H9 (cell line): ENCODE results near the gene HKDC1. TPM values are rescaled to one million over a fixed set of nuclear protein-coding genes. Genes with fewer than 3 reads are reported as not detected.

Experiments used
- DNase-seq: peaks from one replicate; pipeline ENCODE4 v3.0.0-alpha.2; 2017
- H2AFZ ChIP-seq: one replicate; pipeline ENCODE4 v1.6.1; 2013; ENCODE audit warnings: mild to moderate bottlenecking, low read length, control low read depth, moderate library complexity
- H2AK5ac ChIP-seq: 2 replicates; pipeline ENCODE4 v1.6.1; 2013; ENCODE audit warnings: low read length, control low read depth, mixed read lengths; ENCODE audit not compliant: insufficient read length
- H2BK120ac ChIP-seq: one replicate; pipeline ENCODE4 v1.6.1; 2013; ENCODE audit warnings: low read depth, mild to moderate bottlenecking, low read length, control low read depth, inconsistent platforms; ENCODE audit not compliant: poor library complexity, severe bottlenecking
- H2BK12ac ChIP-seq: 2 replicates; pipeline ENCODE4 v1.6.1; 2013; ENCODE audit warnings: low read length, control low read depth, mixed read lengths, low read depth; ENCODE audit not compliant: insufficient read length
- H2BK15ac ChIP-seq: 2 replicates; pipeline ENCODE4 v1.6.1; 2013; ENCODE audit warnings: low read depth, low read length, control low read depth
- H2BK20ac ChIP-seq: one replicate; pipeline ENCODE4 v1.6.1; 2013; ENCODE audit warnings: low read depth, mild to moderate bottlenecking, low read length, control low read depth, inconsistent platforms; ENCODE audit not compliant: poor library complexity, severe bottlenecking
- H2BK5ac ChIP-seq: 2 replicates; pipeline ENCODE4 v1.6.1; 2013; ENCODE audit warnings: low read length, control low read depth, mixed read lengths; ENCODE audit not compliant: insufficient read length
- H3K14ac ChIP-seq: 2 replicates; pipeline ENCODE4 v1.6.1; 2013; ENCODE audit warnings: low read length, control low read depth; ENCODE audit not compliant: insufficient read depth
- H3K18ac ChIP-seq: 2 replicates; pipeline ENCODE4 v1.6.1; 2013; ENCODE audit warnings: low read depth, mild to moderate bottlenecking, mixed read lengths, low read length, control low read depth; ENCODE audit not compliant: insufficient read length
- H3K23ac ChIP-seq: 2 replicates; pipeline ENCODE4 v1.6.1; 2013; ENCODE audit warnings: low read length, control low read depth, mixed read lengths, low read depth; ENCODE audit not compliant: insufficient read length
- H3K23me2 ChIP-seq: 2 replicates; pipeline ENCODE4 v1.6.1; 2013; ENCODE audit warnings: low read depth, mild to moderate bottlenecking, mixed read lengths, low read length, control low read depth; ENCODE audit not compliant: insufficient read length, poor library complexity, severe bottlenecking
- H3K27ac ChIP-seq: 2 replicates; pipeline ENCODE4 v1.5.1; 2013; ENCODE audit warnings: low read length, control low read depth, mixed read lengths, low read depth; ENCODE audit not compliant: insufficient read length
- H3K27me3 ChIP-seq: 2 replicates; pipeline ENCODE4 v1.6.1; 2013; ENCODE audit warnings: low read length, control low read depth, inconsistent platforms; ENCODE audit not compliant: insufficient read depth
- H3K4ac ChIP-seq: 2 replicates; pipeline ENCODE4 v1.6.1; 2013; ENCODE audit warnings: low read depth, mild to moderate bottlenecking, control low read depth, inconsistent platforms, low read length, moderate library complexity
- H3K4me1 ChIP-seq: 2 replicates; pipeline ENCODE4 v1.6.1; 2013; ENCODE audit warnings: low read length, control low read depth, inconsistent platforms; ENCODE audit not compliant: insufficient read depth
- H3K4me2 ChIP-seq: 2 replicates; pipeline ENCODE4 v1.6.1; 2013; ENCODE audit warnings: low read length, control low read depth, mixed read lengths; ENCODE audit not compliant: insufficient read length, insufficient read depth
- H3K56ac ChIP-seq: 2 replicates; pipeline ENCODE4 v1.6.1; 2013; ENCODE audit warnings: low read depth, mild to moderate bottlenecking, mixed read lengths, low read length, control low read depth; ENCODE audit not compliant: insufficient read length
- H3K79me1 ChIP-seq: 2 replicates; pipeline ENCODE4 v1.6.1; 2013; ENCODE audit warnings: low read depth, mild to moderate bottlenecking, moderate library complexity, low read length, control low read depth, inconsistent platforms; ENCODE audit not compliant: insufficient read depth, poor library complexity, severe bottlenecking
- H3K79me2 ChIP-seq: 2 replicates; pipeline ENCODE4 v1.6.1; 2013; ENCODE audit warnings: low read length, control low read depth, inconsistent platforms; ENCODE audit not compliant: insufficient read depth
- H3K9ac ChIP-seq: 2 replicates; pipeline ENCODE4 v1.6.1; 2013; ENCODE audit warnings: low read length, control low read depth, mixed read lengths; ENCODE audit not compliant: insufficient read length; ENCODE audit errors: extremely low read depth
- H3K9me3 ChIP-seq: one replicate; pipeline ENCODE4 v1.6.1; 2013; ENCODE audit warnings: low read depth, low read length, inconsistent platforms; ENCODE audit not compliant: control insufficient read depth
- H3T11ph ChIP-seq: one replicate; pipeline ENCODE4 v1.6.1; 2013; ENCODE audit warnings: mild to moderate bottlenecking, low read length, control low read depth, inconsistent platforms
- H4K20me1 ChIP-seq: one replicate; pipeline ENCODE4 v1.6.1; 2013; ENCODE audit not compliant: control insufficient read depth, insufficient read length, insufficient read depth
- H4K5ac ChIP-seq: 2 replicates; pipeline ENCODE4 v1.6.1; 2013; ENCODE audit warnings: low read depth, mild to moderate bottlenecking, mixed read lengths, low read length, control low read depth; ENCODE audit not compliant: insufficient read length
- H4K8ac ChIP-seq: replicated peaks from 2 replicates; pipeline ENCODE4 v1.6.1; 2013; ENCODE audit warnings: low read length, control low read depth, mixed read lengths, low read depth; ENCODE audit not compliant: insufficient read length
- H4K91ac ChIP-seq: 2 replicates; pipeline ENCODE4 v1.6.1; 2013; ENCODE audit warnings: low read depth, mild to moderate bottlenecking, moderate library complexity, mixed read lengths, low read length, control low read depth; ENCODE audit not compliant: insufficient read length
- H3K27ac Mint-ChIP-seq, 3 experiments: 2 replicates in 2 of 3; 3 replicates in 1 of 3; pipeline ENCODE4 v1.8.0; 2020 to 2021; ENCODE audit warnings: mixed read lengths in 3 of 3, mild to moderate bottlenecking in 1 of 3, moderate library complexity in 1 of 3
- H3K27me3 Mint-ChIP-seq: 2 replicates; pipeline ENCODE4 v1.8.0; 2021; ENCODE audit warnings: low read depth, mild to moderate bottlenecking, moderate library complexity, mixed read lengths
- H3K36me3 Mint-ChIP-seq, 3 experiments: 2 replicates in 2 of 3; 3 replicates in 1 of 3; pipeline ENCODE4 v1.8.0; 2020 to 2021; ENCODE audit warnings: low read depth in 3 of 3, mixed read lengths in 3 of 3; ENCODE audit not compliant: insufficient read depth in 1 of 3
- H3K4me1 Mint-ChIP-seq, 2 experiments: 2 replicates each; pipeline ENCODE4 v1.8.0; 2020; ENCODE audit warnings: mixed read lengths in 2 of 2
- H3K4me3 Mint-ChIP-seq, 2 experiments: 2 replicates in 1 of 2; 3 replicates in 1 of 2; pipeline ENCODE4 v1.8.0; 2020 to 2021; ENCODE audit warnings: mild to moderate bottlenecking in 2 of 2, mixed read lengths in 2 of 2, moderate library complexity in 1 of 2
- H3K9me3 Mint-ChIP-seq, 2 experiments: 2 replicates in 1 of 2; 3 replicates in 1 of 2; pipeline ENCODE4 v1.8.0; 2020; ENCODE audit warnings: mild to moderate bottlenecking in 2 of 2, mixed read lengths in 2 of 2, moderate library complexity in 1 of 2
- WGBS: extraction: QIAGEN DNeasy Blood & Tissue Kit; methylation state at CpG from one replicate; pipeline ENCODE4 v1.1.7; 2013; ENCODE audit warnings: missing lambda C conversion rate, low lambda C conversion rate, mixed read lengths; ENCODE audit not compliant: insufficient read length; ENCODE audit errors: extremely low coverage; 5-methylcytosine and 5-hydroxymethylcytosine counted together
- total RNA-seq: library from RNA; stranded (reverse); gene quantifications from 2 replicates; pipeline ENCODE4 v1.2.1, GENCODE V29; 2021
- TF ChIP-seq, protein P1 (sequence below): fragments of 200-600 bp; sonication (generic); conservative IDR thresholded peaks from 3 replicates; pipeline ENCODE4 v1.8.0; 2021; ENCODE audit warnings: antibody characterized with exemption, mild to moderate bottlenecking

The HKDC1 gene
- total RNA-seq, 1 experiment from 2014 or later: not detected

- Mint-ChIP-seq H3K27ac (no peak overlapping the region), H3K36me3 (no peaks in the 10 kb centered on the region), H3K4me3 (no peak overlapping the region), H3K27me3 (peaks cover 3% of the 10 kb centered on the region; the same call in 1 of the 2 replicates), H3K4me1 (peaks cover 7 to 12% of the 10 kb centered on the region in 2 experiments), H3K9me3 (no peaks in the 10 kb centered on the region)
- no peaks in the 10 kb centered on the region for H3K9me3 ChIP-seq
- H3K4me1 ChIP-seq: no peaks in the 10 kb centered on the region
- H2AFZ ChIP-seq: no peak overlapping the region
- no peak overlapping the region for H3K14ac ChIP-seq
- no peak overlapping the region for H3K4me2 ChIP-seq
- no peak overlapping the region for H3K23ac ChIP-seq
- no peak overlapping the region for H2BK20ac ChIP-seq
- no peak overlapping the region for H3K9ac ChIP-seq
- H3K27ac ChIP-seq: no peak overlapping the region
- no peak overlapping the region for H3K4ac ChIP-seq
- H3K79me2 ChIP-seq: no peaks in the 10 kb centered on the region
- H3K56ac ChIP-seq: no peak overlapping the region
- no peaks in the 10 kb centered on the region for H4K20me1 ChIP-seq
- no peaks in the 10 kb centered on the region for H3K27me3 ChIP-seq
- WGBS: no CpG with 5 or more reads among the region's 3 CpGs
- no peak overlapping the region for H4K5ac ChIP-seq
- H2AK5ac ChIP-seq: no peak overlapping the region
- H4K91ac ChIP-seq: no peak overlapping the region
- H2BK15ac ChIP-seq: no peak overlapping the region
- H3K18ac ChIP-seq: no peak overlapping the region
- no peak overlapping the region for H2BK12ac ChIP-seq
- no peaks in the 10 kb centered on the region for H3K23me2 ChIP-seq
- H2BK5ac ChIP-seq: no peak overlapping the region
- DNase-seq: no peak
- TF ChIP-seq, protein P1, sequence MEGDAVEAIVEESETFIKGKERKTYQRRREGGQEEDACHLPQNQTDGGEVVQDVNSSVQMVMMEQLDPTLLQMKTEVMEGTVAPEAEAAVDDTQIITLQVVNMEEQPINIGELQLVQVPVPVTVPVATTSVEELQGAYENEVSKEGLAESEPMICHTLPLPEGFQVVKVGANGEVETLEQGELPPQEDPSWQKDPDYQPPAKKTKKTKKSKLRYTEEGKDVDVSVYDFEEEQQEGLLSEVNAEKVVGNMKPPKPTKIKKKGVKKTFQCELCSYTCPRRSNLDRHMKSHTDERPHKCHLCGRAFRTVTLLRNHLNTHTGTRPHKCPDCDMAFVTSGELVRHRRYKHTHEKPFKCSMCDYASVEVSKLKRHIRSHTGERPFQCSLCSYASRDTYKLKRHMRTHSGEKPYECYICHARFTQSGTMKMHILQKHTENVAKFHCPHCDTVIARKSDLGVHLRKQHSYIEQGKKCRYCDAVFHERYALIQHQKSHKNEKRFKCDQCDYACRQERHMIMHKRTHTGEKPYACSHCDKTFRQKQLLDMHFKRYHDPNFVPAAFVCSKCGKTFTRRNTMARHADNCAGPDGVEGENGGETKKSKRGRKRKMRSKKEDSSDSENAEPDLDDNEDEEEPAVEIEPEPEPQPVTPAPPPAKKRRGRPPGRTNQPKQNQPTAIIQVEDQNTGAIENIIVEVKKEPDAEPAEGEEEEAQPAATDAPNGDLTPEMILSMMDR: no peak
- H3K79me1 ChIP-seq: no peaks in the 10 kb centered on the region
- H3T11ph ChIP-seq: no peak overlapping the region
- H4K8ac ChIP-seq: no peak overlapping the region
- no peak overlapping the region for H2BK120ac ChIP-seq
Measured at GRCh38 chr10:69292459-69292858, 72.3 kb downstream of the HKDC1 start.
